ENCODE results near the gene METTL21C. TPM values are rescaled to one million over a fixed set of nuclear protein-coding genes. Genes with fewer than 3 reads are reported as not detected.

Gene METTL21C
- total RNA-seq, 1 donor: not detected

DNA sequence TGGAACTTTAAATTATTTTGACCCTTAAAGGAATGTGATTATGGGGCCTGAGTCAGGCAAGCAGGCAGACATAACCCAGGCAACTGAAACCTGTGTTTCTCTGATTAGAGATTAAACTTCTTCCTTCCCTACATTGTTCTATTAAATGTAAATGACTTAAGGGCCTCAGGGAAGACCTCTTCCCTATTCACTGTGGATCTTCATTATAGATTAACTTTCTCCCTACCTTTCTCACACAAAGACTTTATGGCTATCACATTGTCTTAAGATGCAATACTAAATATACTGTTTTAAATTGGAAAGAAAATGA, 8.8 kb upstream of the METTL21C start:
- Histone ChIP-seq H3K9me3 (ENCODE audit: low read depth, low read length) (no peaks in the 10 kb centered on the region), H3K4me1 (ENCODE audit: insufficient read depth, low read length) (no peaks in the 10 kb centered on the region), H3K27me3 (ENCODE audit: insufficient read depth, low read length) (no peaks in the 10 kb centered on the region), H3K4me3 (ENCODE audit: low read length) (no peak overlapping the region)

GRCh38 chr13:102702965-102703725, 8.3 kb upstream of the METTL21C start:
- Histone ChIP-seq H3K9me3 (ENCODE audit: low read depth, low read length) (no peaks in the 10 kb centered on the region), H3K27me3 (ENCODE audit: insufficient read depth, low read length) (no peaks in the 10 kb centered on the region), H3K4me3 (ENCODE audit: low read length) (no peak overlapping the region)

GRCh38 chr13:102701331-102701730, 6.5 kb upstream of the METTL21C start:
- Histone ChIP-seq H3K27me3 (ENCODE audit: insufficient read depth, low read length) (no peaks in the 10 kb centered on the region), H3K4me1 (ENCODE audit: insufficient read depth, low read length) (no peaks in the 10 kb centered on the region), H3K9me3 (ENCODE audit: low read depth, low read length) (no peaks in the 10 kb centered on the region), H3K4me3 (ENCODE audit: low read length) (no peak overlapping the region)

More at GRCh38 chr13:102702965-102703725, 8.3 kb upstream of the METTL21C start:
- no peaks in the 10 kb centered on the region for H3K4me1 ChIP-seq (ENCODE audit: insufficient read depth, low read length)

DNA sequence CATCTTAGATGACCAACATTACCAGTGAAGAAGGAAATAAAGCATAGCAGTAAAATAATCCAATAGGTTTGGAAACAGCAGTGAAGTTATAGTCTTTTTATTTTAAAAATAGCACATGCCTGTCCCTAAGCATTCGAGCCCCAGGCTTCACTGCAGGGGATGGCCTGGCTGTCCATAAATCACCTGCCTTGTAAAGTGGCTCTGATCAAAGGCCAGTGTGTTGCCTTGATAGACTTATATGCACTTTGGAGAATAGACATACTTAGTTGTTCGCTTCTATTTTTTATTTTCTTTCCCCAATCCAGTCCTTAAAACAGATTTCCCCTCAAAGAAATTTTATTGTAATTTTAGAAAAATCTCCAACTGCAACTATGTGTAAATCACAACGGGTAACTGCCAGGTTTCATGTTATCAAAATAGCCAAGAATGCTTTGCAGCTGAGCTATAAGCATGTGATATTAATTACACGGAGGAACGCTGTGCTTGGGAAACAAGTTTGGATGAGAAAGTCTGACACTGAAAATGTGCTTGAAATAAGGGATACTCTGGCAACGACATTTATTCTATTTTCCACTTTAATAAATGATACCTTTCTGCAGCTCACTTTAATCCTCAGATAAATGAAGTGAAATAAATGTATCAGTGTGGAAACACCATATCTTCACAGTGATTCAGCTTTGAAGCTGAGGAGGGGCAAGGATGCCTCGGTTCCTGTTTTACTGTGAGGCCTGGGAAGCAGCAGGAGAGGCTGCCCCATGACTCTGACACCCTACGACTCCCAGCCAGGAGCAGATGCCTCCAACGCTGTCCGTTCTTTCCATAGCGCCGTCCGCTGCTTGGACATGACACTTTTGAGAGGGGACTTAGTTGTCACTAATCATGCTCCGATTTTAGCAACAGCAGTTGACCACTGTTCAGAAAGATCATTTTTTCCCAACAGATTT, 5.5 kb upstream of the METTL21C start:
- Histone ChIP-seq H3K27me3 (ENCODE audit: insufficient read depth, low read length) (no peaks in the 10 kb centered on the region), H3K4me1 (ENCODE audit: insufficient read depth, low read length) (no peaks in the 10 kb centered on the region), H3K4me3 (ENCODE audit: low read length) (no peak overlapping the region), H3K9me3 (ENCODE audit: low read depth, low read length) (no peaks in the 10 kb centered on the region)

DNA sequence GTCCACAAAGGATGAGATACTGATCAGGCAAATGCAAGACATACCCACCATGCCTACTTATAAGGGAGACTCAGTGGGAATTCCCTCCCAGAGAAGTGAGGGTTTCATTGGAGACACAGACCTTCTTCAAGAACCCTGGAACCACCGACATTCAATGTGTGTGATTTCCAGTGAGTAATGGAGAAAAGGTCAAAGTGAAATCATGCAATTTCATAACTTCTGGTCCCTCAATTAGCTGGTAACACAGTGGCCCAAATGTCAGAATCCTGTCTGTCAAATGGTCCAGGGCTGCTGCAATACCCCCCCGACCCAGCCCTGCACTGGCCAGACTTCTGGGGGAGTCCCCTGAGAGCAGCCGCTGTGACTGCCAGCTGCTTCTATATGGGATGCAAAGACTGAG, 4.7 kb upstream of the METTL21C start:
- Histone ChIP-seq H3K4me3 (ENCODE audit: low read length) (no peak overlapping the region), H3K9me3 (ENCODE audit: low read depth, low read length) (no peaks in the 10 kb centered on the region), H3K4me1 (ENCODE audit: insufficient read depth, low read length) (no peaks in the 10 kb centered on the region), H3K27me3 (ENCODE audit: insufficient read depth, low read length) (peaks cover 3% of the 10 kb centered on the region)

GRCh38 chr13:102698649-102698980, 3.8 kb upstream of the METTL21C start:
- Histone ChIP-seq H3K4me3 (ENCODE audit: low read length) (no peak overlapping the region), H3K9me3 (ENCODE audit: low read depth, low read length) (no peaks in the 10 kb centered on the region), H3K4me1 (ENCODE audit: insufficient read depth, low read length) (no peaks in the 10 kb centered on the region), H3K27me3 (ENCODE audit: insufficient read depth, low read length) (peaks cover 3% of the 10 kb centered on the region)

DNA sequence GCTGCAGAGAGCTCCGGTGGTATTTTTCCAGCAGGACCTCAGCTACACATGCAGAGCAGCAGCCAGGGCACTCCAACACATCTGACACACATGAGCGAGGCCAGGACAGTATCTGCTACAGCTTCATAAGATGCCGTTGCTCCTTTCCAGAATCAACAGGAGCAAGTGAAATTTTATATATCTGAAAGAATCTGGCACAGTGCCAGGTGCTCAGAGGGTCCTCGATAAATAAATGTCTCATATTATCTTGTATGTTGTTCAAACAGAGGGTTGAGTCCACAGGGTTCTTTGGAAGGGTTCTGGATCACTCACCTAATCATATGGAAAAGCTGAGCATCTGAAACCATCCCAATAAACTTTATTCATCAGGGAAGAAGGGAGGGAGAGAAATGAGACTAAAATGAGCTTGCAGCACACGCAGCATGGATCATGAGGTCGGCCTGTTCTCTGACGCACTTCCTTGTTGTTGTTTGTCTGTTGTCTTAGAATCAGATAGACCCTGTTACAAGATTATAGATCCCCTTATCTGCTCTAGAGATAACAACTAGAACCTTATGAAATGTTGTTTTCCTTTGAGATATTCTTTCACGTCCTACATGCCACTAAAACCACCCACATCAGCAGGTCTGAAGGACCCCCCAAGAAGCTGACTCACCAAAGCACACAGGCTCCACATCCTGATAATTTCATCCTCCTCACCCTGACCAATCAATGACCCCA, 3.2 kb upstream of the METTL21C start:
- Histone ChIP-seq H3K27me3 (ENCODE audit: insufficient read depth, low read length) (peaks cover 3% of the 10 kb centered on the region), H3K9me3 (ENCODE audit: low read depth, low read length) (no peaks in the 10 kb centered on the region), H3K4me3 (ENCODE audit: low read length) (no peak overlapping the region), H3K4me1 (ENCODE audit: insufficient read depth, low read length) (no peaks in the 10 kb centered on the region)

- H3K27me3 ChIP-seq (ENCODE audit: insufficient read depth, low read length): peaks cover 8% of the 10 kb centered on the region
These were observed 2.4 kb upstream of the METTL21C start for GRCh38 chr13:102697264-102697663.

GRCh38 chr13:102696465-102696864, 1.6 kb upstream of the METTL21C start:
- H3K4me3 ChIP-seq (ENCODE audit: low read length): no peak overlapping the region
- H3K27me3 ChIP-seq (ENCODE audit: insufficient read depth, low read length): peaks cover 8% of the 10 kb centered on the region
- no peaks in the 10 kb centered on the region for H3K9me3 ChIP-seq (ENCODE audit: low read depth, low read length)
- no peaks in the 10 kb centered on the region for H3K4me1 ChIP-seq (ENCODE audit: insufficient read depth, low read length)

More at GRCh38 chr13:102697264-102697663, 2.4 kb upstream of the METTL21C start:
- Histone ChIP-seq H3K4me3 (ENCODE audit: low read length) (no peak overlapping the region), H3K9me3 (ENCODE audit: low read depth, low read length) (no peaks in the 10 kb centered on the region), H3K4me1 (ENCODE audit: insufficient read depth, low read length) (no peaks in the 10 kb centered on the region)

GRCh38 chr13:102693776-102694175, 1.1 kb downstream of the METTL21C start:
- Histone ChIP-seq H3K4me1 (ENCODE audit: insufficient read depth, low read length) (no peaks in the 10 kb centered on the region), H3K27me3 (ENCODE audit: insufficient read depth, low read length) (peaks cover 8% of the 10 kb centered on the region), H3K9me3 (ENCODE audit: low read depth, low read length) (no peaks in the 10 kb centered on the region), H3K4me3 (ENCODE audit: low read length) (no peak overlapping the region)

GRCh38 chr13:102693250-102693649, 1.6 kb downstream of the METTL21C start:
- Histone ChIP-seq H3K9me3 (ENCODE audit: low read depth, low read length) (no peaks in the 10 kb centered on the region), H3K4me1 (ENCODE audit: insufficient read depth, low read length) (no peaks in the 10 kb centered on the region), H3K4me3 (ENCODE audit: low read length) (no peak overlapping the region), H3K27me3 (ENCODE audit: insufficient read depth, low read length) (peaks cover 8% of the 10 kb centered on the region)

GRCh38 chr13:102692491-102692826, 2.4 kb downstream of the METTL21C start:
- H3K27me3 ChIP-seq (ENCODE audit: insufficient read depth, low read length): peaks cover 8% of the 10 kb centered on the region
- H3K4me1 ChIP-seq (ENCODE audit: insufficient read depth, low read length): no peaks in the 10 kb centered on the region
- no peak overlapping the region for H3K4me3 ChIP-seq (ENCODE audit: low read length)
- no peaks in the 10 kb centered on the region for H3K9me3 ChIP-seq (ENCODE audit: low read depth, low read length)

GRCh38 chr13:102690883-102691282, 4.0 kb downstream of the METTL21C start:
- Histone ChIP-seq H3K4me1 (ENCODE audit: insufficient read depth, low read length) (no peaks in the 10 kb centered on the region), H3K4me3 (ENCODE audit: low read length) (no peak overlapping the region), H3K27me3 (ENCODE audit: insufficient read depth, low read length) (peaks cover 8% of the 10 kb centered on the region), H3K9me3 (ENCODE audit: low read depth, low read length) (no peaks in the 10 kb centered on the region)

DNA sequence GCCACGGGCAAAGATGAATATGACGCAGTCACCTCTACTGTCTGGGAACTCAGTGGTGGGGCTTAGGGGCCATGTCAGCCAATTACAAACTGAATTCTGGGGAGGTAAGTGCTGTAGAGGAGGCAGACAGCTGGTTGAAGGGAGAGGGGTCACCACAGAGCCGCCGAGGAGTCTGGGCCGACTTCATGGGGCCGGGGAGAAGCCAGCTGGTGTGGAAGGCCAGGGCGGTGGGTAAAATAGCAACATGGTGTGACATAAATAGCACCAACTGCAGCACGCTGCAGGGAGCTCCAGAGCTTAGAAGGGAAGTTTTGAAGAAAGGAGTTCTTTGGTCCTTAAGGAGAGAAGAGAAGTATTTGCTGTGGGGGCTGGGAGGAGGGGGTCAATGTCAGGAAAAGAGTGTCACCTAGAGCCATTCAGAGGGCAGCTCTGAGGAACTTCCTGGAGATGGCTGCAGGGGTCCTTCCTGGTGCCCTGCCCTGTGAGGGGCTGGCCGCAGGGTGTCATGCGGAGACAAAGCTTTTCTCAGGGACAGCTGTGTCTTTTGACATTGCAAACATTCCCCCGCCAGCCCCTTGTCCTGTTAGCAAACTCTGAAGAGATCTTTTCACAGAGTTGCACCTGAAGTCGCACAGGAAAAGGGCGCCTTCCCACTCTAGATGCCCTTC, 6.4 kb downstream of the METTL21C start:
- H3K4me1 ChIP-seq (ENCODE audit: insufficient read depth, low read length): no peaks in the 10 kb centered on the region
- H3K9me3 ChIP-seq (ENCODE audit: low read depth, low read length): no peaks in the 10 kb centered on the region
- peaks cover 5% of the 10 kb centered on the region for H3K27me3 ChIP-seq (ENCODE audit: insufficient read depth, low read length)
- H3K4me3 ChIP-seq (ENCODE audit: low read length): no peak overlapping the region

DNA sequence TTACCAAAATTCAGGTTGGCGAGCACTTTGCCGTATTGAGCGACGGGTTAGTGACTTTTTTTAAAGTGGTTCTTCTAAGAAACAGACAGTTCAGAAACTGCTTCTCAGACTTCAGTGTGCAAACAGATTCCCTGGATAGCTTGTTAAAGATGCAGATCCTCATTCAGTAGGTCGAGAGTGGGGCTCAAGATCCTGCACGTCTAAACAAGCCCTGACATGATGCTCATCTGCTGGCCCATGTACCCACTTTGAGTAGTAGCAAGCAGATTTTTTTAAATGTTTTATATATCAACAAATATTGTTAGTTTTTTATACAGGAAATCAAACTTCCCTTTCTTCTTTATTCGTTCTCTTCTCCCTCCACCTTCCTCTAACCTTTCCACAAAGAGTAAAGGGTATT, 7.3 kb downstream of the METTL21C start:
- no peak overlapping the region for H3K4me3 ChIP-seq (ENCODE audit: low read length)
- H3K9me3 ChIP-seq (ENCODE audit: low read depth, low read length): no peaks in the 10 kb centered on the region
- H3K27me3 ChIP-seq (ENCODE audit: insufficient read depth, low read length): peaks cover 2% of the 10 kb centered on the region
- no peaks in the 10 kb centered on the region for H3K4me1 ChIP-seq (ENCODE audit: insufficient read depth, low read length)
